Lung (tissue), 12 donors: ENCODE results near the gene PRR12. TPM values are rescaled to one million over a fixed set of nuclear protein-coding genes. Genes with fewer than 3 reads are reported as not detected.

ENCODE experiments used
- ATAC-seq: fragments of 200-7000 bp; cut with Tn5 transposase; one replicate; pipeline ENCODE4 v1.9.1; 2020; ENCODE audit warnings: moderate number of reproducible peaks; ENCODE audit not compliant: insufficient read depth, low FRiP score
- DNase-seq, 3 donors: peaks; one replicate each; pipeline ENCODE4 v3.0.0-alpha.2; 2013 to 2017
- H3K27ac ChIP-seq, 2 donors: one replicate each; pipeline ENCODE4 v1.5.1; 2013; ENCODE audit warnings: mild to moderate bottlenecking in 2 of 2, moderate library complexity in 2 of 2, control low read depth in 1 of 2, inconsistent platforms in 1 of 2, low read depth in 1 of 2, low read length in 1 of 2
- H3K27me3 ChIP-seq, 3 donors: one replicate each; pipeline ENCODE4 v1.5.1; 2013; ENCODE audit warnings: low read length in 2 of 3; ENCODE audit not compliant: control insufficient read depth in 3 of 3, insufficient read depth in 3 of 3
- H3K36me3 ChIP-seq, 4 donors: one replicate each; pipeline ENCODE4 v1.5.1; 2013; ENCODE audit warnings: low read length in 4 of 4, mild to moderate bottlenecking in 1 of 4, moderate library complexity in 1 of 4; ENCODE audit not compliant: control insufficient read depth in 4 of 4, insufficient read depth in 4 of 4
- H3K4me1 ChIP-seq, 5 donors: one replicate each; pipeline ENCODE4 v1.5.1; 2013; ENCODE audit warnings: low read length in 5 of 5, mild to moderate bottlenecking in 2 of 5, moderate library complexity in 1 of 5; ENCODE audit not compliant: control insufficient read depth in 5 of 5, insufficient read depth in 5 of 5
- H3K4me3 ChIP-seq: one replicate; pipeline ENCODE4 v1.5.1; 2013; ENCODE audit warnings: mild to moderate bottlenecking, control low read depth, moderate library complexity
- H3K9ac ChIP-seq, 2 donors: one replicate each; pipeline ENCODE4 v1.5.1; 2013; ENCODE audit warnings: low read length in 2 of 2, control low read depth in 1 of 2; ENCODE audit not compliant: insufficient read depth in 1 of 2
- H3K9me3 ChIP-seq, 4 donors: one replicate each; pipeline ENCODE4 v1.5.1; 2013; ENCODE audit warnings: low read length in 3 of 4, mild to moderate bottlenecking in 1 of 4, moderate library complexity in 1 of 4; ENCODE audit not compliant: control insufficient read depth in 4 of 4, insufficient read depth in 3 of 4
- WGBS, 2 donors: extraction: QIAGEN DNeasy Blood & Tissue Kit; methylation state at CpG; one replicate each; pipeline ENCODE4 v1.1.7; 2013; 5-methylcytosine and 5-hydroxymethylcytosine counted together
- polyA plus RNA-seq, 2 donors: library from polyadenylated mRNA; stranded (reverse); fragments of 200-250 nt; gene quantifications; one replicate each; pipeline ENCODE4 v1.2.1, GENCODE V29; 2013
- total RNA-seq, 2 donors: library from RNA; depleted of rRNA in 1 of 2; stranded (reverse); fragments of >200 nt in 1 of 2; gene quantifications; one replicate each; pipeline ENCODE4 v1.2.1, GENCODE V29; 2014 to 2021
- TF ChIP-seq, protein P1 (sequence below): IDR thresholded peaks from 2 replicates; pipeline ENCODE4 v1.5.1; 2012; ENCODE audit warnings: mild to moderate bottlenecking; ENCODE audit errors: control extremely low read depth, extremely low read depth
- donor health status: control.
- donor health status: control.
- donor health status: Bipolar disorder and iron deficiency.
- donor health status: healthy.
- donor health status: DM: yes; HTN: yes; CAD: no.

PRR12 gene
- total and polyA plus RNA-seq, 4 donors, result 7.6 to 32.4 (median 16.8) TPM

DNA sequence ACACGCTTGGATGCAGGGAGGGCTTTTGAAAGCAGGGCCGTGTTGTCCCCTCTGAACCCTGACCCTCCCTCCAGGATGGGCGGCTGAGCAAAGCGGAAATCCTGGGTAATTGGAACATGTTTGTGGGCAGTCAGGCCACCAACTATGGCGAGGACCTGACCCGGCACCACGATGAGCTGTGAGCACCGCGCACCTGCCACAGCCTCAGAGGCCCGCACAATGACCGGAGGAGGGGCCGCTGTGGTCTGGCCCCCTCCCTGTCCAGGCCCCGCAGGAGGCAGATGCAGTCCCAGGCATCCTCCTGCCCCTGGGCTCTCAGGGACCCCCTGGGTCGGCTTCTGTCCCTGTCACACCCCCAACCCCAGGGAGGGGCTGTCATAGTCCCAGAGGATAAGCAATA is 48.0 kb upstream of the PRR12 start:
- no peak for DNase-seq
- ATAC-seq, result no peak
- Histone ChIP-seq H3K9ac (no peak overlapping the region), H3K27ac (no peak overlapping the region), H3K36me3 (peaks cover 0 to 14% (median 9%) of the 10 kb centered on the region in 4 donors), H3K27me3 (no peaks in the 10 kb centered on the region), H3K9me3 (no peaks in the 10 kb centered on the region), H3K4me1 (peaks cover 0 to 3% (median 0%) of the 10 kb centered on the region in 5 donors), H3K4me3 (no peak overlapping the region)
- TF ChIP-seq, protein P1, sequence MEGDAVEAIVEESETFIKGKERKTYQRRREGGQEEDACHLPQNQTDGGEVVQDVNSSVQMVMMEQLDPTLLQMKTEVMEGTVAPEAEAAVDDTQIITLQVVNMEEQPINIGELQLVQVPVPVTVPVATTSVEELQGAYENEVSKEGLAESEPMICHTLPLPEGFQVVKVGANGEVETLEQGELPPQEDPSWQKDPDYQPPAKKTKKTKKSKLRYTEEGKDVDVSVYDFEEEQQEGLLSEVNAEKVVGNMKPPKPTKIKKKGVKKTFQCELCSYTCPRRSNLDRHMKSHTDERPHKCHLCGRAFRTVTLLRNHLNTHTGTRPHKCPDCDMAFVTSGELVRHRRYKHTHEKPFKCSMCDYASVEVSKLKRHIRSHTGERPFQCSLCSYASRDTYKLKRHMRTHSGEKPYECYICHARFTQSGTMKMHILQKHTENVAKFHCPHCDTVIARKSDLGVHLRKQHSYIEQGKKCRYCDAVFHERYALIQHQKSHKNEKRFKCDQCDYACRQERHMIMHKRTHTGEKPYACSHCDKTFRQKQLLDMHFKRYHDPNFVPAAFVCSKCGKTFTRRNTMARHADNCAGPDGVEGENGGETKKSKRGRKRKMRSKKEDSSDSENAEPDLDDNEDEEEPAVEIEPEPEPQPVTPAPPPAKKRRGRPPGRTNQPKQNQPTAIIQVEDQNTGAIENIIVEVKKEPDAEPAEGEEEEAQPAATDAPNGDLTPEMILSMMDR, result no peak
- 87 to 93% methylated on average over 11 to 14 of the region's 14 CpGs for WGBS, 2 donors

DNA sequence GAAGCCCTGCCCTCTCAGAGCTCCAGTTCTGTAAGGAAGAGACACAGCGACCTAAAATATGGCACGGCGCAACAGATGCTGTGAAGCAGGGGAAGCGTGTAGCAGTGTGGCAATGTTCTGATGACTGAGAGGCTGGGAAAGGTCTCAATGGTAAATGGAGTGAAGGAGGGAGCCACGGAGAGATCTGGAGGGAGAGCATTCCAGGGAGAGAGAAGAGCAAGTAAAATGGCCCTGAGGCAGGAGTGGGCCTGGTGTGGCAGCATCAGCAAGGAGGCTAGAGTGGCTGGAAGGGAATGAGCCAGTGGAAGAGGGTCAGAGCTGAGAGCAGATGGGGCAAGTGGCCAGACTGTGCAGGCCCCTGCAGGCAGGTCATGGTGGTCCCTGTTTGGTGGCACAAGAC is 46.8 kb upstream of the PRR12 start:
- ATAC-seq (no peak), DNase-seq (no peak)
- no peaks in the 10 kb centered on the region for H3K27me3 ChIP-seq
- no peak overlapping the region for H3K27ac ChIP-seq
- 45 to 70% methylated on average over 5 of the region's 5 CpGs for WGBS, 2 donors
- peaks cover 0 to 3% (median 0%) of the 10 kb centered on the region in 5 donors for H3K4me1 ChIP-seq
- H3K36me3 ChIP-seq, result peaks cover 0 to 9% (median 3%) of the 10 kb centered on the region in 4 donors
- H3K9ac ChIP-seq, result no peak overlapping the region
- H3K4me3 ChIP-seq, result no peak overlapping the region
- TF ChIP-seq, protein P1, result no peak
- H3K9me3 ChIP-seq, result no peaks in the 10 kb centered on the region

DNA sequence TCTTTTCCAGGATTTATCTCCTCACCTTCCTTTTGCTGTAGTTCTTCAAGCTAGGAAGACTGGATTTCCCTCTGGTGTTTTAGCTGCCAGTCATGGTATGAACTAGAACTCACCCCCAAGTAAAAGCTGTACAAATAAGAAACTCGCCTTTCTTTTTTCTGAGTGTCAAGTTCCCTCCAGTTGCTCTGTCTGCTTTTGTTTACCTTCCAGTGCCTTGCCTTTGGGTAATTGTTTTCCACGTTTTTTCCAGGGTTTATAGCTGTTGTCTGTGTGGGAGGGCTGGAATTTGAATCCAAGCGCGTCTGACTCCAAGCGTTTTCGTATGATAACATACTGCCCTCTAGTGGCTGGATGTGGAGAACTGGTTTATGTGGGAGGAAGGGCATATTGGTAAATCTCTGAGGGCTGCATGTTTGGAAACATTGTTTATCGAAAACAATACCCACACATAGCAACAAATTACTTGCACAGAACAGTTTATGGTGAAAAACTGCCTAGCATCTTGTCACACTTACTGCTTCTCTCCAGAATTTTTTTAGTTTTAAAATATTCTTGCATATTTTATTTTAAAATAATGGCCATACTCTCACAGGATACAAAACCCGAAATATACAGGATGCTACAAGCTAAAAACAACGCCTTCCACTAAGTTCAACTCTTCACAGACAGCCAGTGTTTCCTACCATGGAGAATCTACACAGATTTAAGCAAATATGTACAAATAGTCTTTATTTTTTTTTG is 44.0 kb upstream of the PRR12 start:
- WGBS, 2 donors, result 9 to 11% methylated on average over 9 of the region's 9 CpGs
- H3K9me3 ChIP-seq, result no peaks in the 10 kb centered on the region
- no peaks in the 10 kb centered on the region for H3K27me3 ChIP-seq
- TF ChIP-seq, protein P1, result peak; percentile 87
- H3K36me3 ChIP-seq, result peaks cover 0 to 7% (median 2%) of the 10 kb centered on the region in 4 donors
- no peak overlapping the region for H3K4me3 ChIP-seq
- H3K27ac ChIP-seq, result no peak overlapping the region
- DNase-seq, result peak; percentile 89 to 98 (median 97)
- H3K4me1 ChIP-seq, result peaks cover 0 to 3% (median 0%) of the 10 kb centered on the region in 5 donors
- peak overlapping the region in 1 of 2 donors; percentile 30 for H3K9ac ChIP-seq
- peak; percentile 82 for ATAC-seq
